ENCODE data around the gene SLC12A9. TPM values are rescaled to one million over a fixed set of nuclear protein-coding genes. Genes with fewer than 3 reads are reported as not detected.
A peak's percentile ranks its signal among the peaks of the same experiment; 100 is the strongest.

Gene SLC12A9
- total RNA-seq, 1 donor from 2014 or later: 39.1 TPM

DNA sequence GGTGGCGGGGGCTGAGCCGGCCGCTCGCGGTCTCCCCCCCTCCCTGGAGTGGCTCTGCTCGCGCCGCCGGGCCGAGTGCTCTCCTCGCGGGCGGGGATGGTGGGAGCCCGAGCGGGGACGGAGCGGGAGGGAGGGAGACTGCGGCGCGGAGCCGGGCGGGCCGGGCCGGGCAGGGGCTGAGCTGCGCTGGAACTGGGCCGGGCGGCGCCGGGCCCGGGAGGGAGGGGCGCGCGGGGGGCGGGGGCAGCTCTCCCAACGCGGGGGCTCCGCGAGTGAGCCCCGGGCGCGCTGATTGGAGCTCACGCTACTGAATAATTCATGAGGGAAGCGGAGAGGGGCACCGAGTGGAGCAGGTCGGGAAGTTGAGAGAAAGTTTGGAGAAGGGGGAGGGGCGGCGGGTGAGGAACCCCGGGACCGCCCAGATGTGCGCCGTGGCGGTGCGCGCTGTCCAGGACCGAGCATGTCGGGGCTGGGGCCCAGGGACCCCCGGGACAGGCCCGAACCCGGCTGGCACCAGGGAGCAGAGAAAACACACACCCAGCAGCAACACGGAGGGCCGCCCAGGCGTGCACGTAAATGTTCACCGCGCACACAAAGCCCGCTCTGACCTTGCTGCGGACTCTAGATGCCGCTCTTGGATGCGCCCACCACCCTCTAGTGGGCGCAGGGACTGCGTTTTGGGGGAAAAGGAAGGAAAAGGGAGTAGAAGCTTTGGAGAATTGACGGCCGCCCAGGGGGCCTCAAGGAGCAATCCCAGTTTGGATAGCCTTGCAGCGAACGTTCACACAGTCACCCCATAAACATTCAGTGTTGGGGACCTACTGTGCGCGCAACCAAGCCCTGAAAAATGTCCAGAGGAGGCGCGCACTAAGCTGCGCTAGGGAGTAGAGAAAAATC, 24.9 kb upstream of the SLC12A9 start, which contains the start of gene EPHB4:
EPHB4 (minus strand) TSS at position 194 of the 897 bp plus-strand sequence. CDS start 493 bp downstream, outside the sequence.
- Mint-ChIP-seq H3K27me3 (ENCODE audit: low read depth) (no peaks in the 10 kb centered on the region), H3K27ac (peak within 1 kb of the TSS; percentile 96), H3K4me3 (peak within 1 kb of the TSS; percentile 97), H3K4me1 (peaks cover 36% of the 10 kb centered on the region), H3K9me3 (no peaks in the 10 kb centered on the region), H3K36me3 (peaks cover 2% of the 10 kb centered on the region)
- peak; percentile 74 to 83 for DNase-seq (ENCODE audit: low spot score in 2 of 2, unreplicated experiment in 2 of 2)
- TF ChIP-seq, protein P1, sequence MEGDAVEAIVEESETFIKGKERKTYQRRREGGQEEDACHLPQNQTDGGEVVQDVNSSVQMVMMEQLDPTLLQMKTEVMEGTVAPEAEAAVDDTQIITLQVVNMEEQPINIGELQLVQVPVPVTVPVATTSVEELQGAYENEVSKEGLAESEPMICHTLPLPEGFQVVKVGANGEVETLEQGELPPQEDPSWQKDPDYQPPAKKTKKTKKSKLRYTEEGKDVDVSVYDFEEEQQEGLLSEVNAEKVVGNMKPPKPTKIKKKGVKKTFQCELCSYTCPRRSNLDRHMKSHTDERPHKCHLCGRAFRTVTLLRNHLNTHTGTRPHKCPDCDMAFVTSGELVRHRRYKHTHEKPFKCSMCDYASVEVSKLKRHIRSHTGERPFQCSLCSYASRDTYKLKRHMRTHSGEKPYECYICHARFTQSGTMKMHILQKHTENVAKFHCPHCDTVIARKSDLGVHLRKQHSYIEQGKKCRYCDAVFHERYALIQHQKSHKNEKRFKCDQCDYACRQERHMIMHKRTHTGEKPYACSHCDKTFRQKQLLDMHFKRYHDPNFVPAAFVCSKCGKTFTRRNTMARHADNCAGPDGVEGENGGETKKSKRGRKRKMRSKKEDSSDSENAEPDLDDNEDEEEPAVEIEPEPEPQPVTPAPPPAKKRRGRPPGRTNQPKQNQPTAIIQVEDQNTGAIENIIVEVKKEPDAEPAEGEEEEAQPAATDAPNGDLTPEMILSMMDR (IDR thresholded peaks at IDR 0.05; ENCODE audit: unreplicated experiment): no peak

DNA sequence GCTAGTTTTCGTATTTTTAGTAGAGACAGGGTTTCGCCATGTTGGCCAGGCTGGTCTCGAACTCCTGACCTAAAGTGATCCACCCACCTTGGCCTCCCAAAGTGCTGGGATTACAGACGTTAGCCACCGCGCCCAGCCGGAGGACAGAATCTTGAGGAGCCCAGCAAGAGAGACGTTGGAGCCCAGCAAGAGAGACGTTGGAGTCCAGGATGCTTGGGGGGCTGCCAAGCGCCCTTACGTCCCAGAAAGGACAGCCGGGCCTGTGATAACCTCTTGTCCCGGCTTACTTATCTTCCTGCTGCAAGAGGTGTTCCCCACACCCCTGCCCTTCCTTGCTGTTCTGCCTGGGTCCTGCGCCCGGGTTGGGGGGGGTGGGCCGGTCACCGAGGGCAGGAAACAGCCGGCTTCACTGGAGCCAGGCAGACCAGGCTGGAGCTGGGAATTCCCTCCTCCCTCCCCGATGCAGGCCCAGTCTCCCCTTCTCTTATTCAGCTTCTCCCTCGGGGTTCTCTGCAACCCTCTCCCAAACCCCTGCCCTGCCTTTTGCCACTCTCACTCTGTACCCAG, 23.3 kb upstream of the SLC12A9 start:
- H3K36me3 Mint-ChIP-seq: no peaks in the 10 kb centered on the region
- no peak for DNase-seq (ENCODE audit: low spot score in 2 of 2, unreplicated experiment in 2 of 2)
- H3K4me3 Mint-ChIP-seq: peak overlapping the region; percentile 96
- no peaks in the 10 kb centered on the region for H3K27me3 Mint-ChIP-seq (ENCODE audit: low read depth)
- peaks cover 30% of the 10 kb centered on the region for H3K4me1 Mint-ChIP-seq
- TF ChIP-seq, protein P1 (IDR thresholded peaks at IDR 0.05; ENCODE audit: unreplicated experiment): no peak
- no peaks in the 10 kb centered on the region for H3K9me3 Mint-ChIP-seq
- peak overlapping the region; percentile 61 for H3K27ac Mint-ChIP-seq

- no peaks in the 10 kb centered on the region for H3K27me3 Mint-ChIP-seq (ENCODE audit: low read depth)
- DNase-seq (ENCODE audit: low spot score in 2 of 2, unreplicated experiment in 2 of 2): no peak
- no peaks in the 10 kb centered on the region for H3K9me3 Mint-ChIP-seq
- TF ChIP-seq, protein P1 (IDR thresholded peaks at IDR 0.05; ENCODE audit: unreplicated experiment): no peak
- H3K4me1 Mint-ChIP-seq: peaks cover 21% of the 10 kb centered on the region
- H3K27ac Mint-ChIP-seq: peak overlapping the region; percentile 5
- H3K36me3 Mint-ChIP-seq: no peaks in the 10 kb centered on the region
- no peak overlapping the region for H3K4me3 Mint-ChIP-seq
Measured at GRCh38 chr7:100830396-100830795, 22.1 kb upstream of the SLC12A9 start.

GRCh38 chr7:100832281-100832633, 20.3 kb upstream of the SLC12A9 start:
- no peak overlapping the region for H3K27ac Mint-ChIP-seq
- no peaks in the 10 kb centered on the region for H3K9me3 Mint-ChIP-seq
- H3K4me1 Mint-ChIP-seq: peaks cover 29% of the 10 kb centered on the region
- DNase-seq (ENCODE audit: low spot score in 2 of 2, unreplicated experiment in 2 of 2): no peak
- no peaks in the 10 kb centered on the region for H3K27me3 Mint-ChIP-seq (ENCODE audit: low read depth)
- no peak overlapping the region for H3K4me3 Mint-ChIP-seq
- H3K36me3 Mint-ChIP-seq: no peaks in the 10 kb centered on the region
- TF ChIP-seq, protein P1 (IDR thresholded peaks at IDR 0.05; ENCODE audit: unreplicated experiment): no peak

GRCh38 chr7:100835903-100836811, 16.4 kb upstream of the SLC12A9 start:
- TF ChIP-seq, protein P1 (IDR thresholded peaks at IDR 0.05; ENCODE audit: unreplicated experiment): no peak
- H3K4me3 Mint-ChIP-seq: peak overlapping the region; percentile 41
- H3K9me3 Mint-ChIP-seq: no peaks in the 10 kb centered on the region
- H3K4me1 Mint-ChIP-seq: peaks cover 29% of the 10 kb centered on the region
- no peaks in the 10 kb centered on the region for H3K36me3 Mint-ChIP-seq
- DNase-seq (ENCODE audit: low spot score in 2 of 2, unreplicated experiment in 2 of 2): peak in 1 of 2 experiments; percentile 66
- H3K27ac Mint-ChIP-seq: peak overlapping the region; percentile 98
- H3K27me3 Mint-ChIP-seq (ENCODE audit: low read depth): no peaks in the 10 kb centered on the region

Measured in mesothelial cell of epicardium (in vitro differentiated cells).